Measurements from ENCODE around the gene TMEM273. TPM values are rescaled to one million over a fixed set of nuclear protein-coding genes. Genes with fewer than 3 reads are reported as not detected.

Gene TMEM273
- polyA plus RNA-seq, 1 of the 3 experiments (the other 2 are of a cell fraction), result not detected

- no peak overlapping the region for H3K4me3 ChIP-seq (ENCODE audit: low read depth in 2 of 2, low read length in 1 of 2)
- POLR2A ChIA-PET, result no interaction called here
- CTCF ChIA-PET, result interaction anchor here (0.7 kb wide), 1 partner anchor 181 kb away, joined by 3 read pairs; no protein-coding TSS in a partner anchor
Observed at GRCh38 chr10:49231086-49231820, 43.1 kb upstream of the TMEM273 start.

GRCh38 chr10:49230004-49230403, 41.8 kb upstream of the TMEM273 start:
- no peak overlapping the region for H3K4me2 ChIP-seq
- H3K36me3 ChIP-seq (replicated peaks in 1 of 2; ENCODE audit: control insufficient read depth in 1 of 2, insufficient read depth in 2 of 2, low read length in 1 of 2), result no peaks in the 10 kb centered on the region
- H3F3A ChIP-seq (replicated peaks; ENCODE audit: insufficient read depth), result no peaks in the 10 kb centered on the region
- ChIA-PET POLR2A (no interaction called here), CTCF (no interaction called here)
- H2AFZ ChIP-seq (ENCODE audit: low read depth), result no peak overlapping the region
- no peak overlapping the region for H3K4me3 ChIP-seq (ENCODE audit: low read depth in 2 of 2, low read length in 1 of 2)
- no peaks in the 10 kb centered on the region for H3K9me2 ChIP-seq
- no peak overlapping the region for H3K27ac ChIP-seq (ENCODE audit: low read depth in 2 of 2, low read length in 1 of 2)
- 31% methylated on average over 7 of the region's 7 CpGs for WGBS (ENCODE audit: low lambda C conversion rate)
- H3K9ac ChIP-seq, result no peak overlapping the region
- H3K27me3 ChIP-seq (ENCODE audit: insufficient read depth), result no peaks in the 10 kb centered on the region
- H3K79me2 ChIP-seq (ENCODE audit: insufficient read depth), result no peaks in the 10 kb centered on the region
- H4K20me1 ChIP-seq (ENCODE audit: insufficient read depth), result no peaks in the 10 kb centered on the region
- no peaks in the 10 kb centered on the region for H3K4me1 ChIP-seq (ENCODE audit: control insufficient read depth in 1 of 2, insufficient read depth in 2 of 2, low read depth in 1 of 2, low read length in 1 of 2)
- DNase-seq, result no peak
- no peaks in the 10 kb centered on the region for H3K9me3 ChIP-seq
- no peak for TF ChIP-seq JUND (IDR thresholded peaks at IDR 0.05)
- TF ChIP-seq, protein P1, sequence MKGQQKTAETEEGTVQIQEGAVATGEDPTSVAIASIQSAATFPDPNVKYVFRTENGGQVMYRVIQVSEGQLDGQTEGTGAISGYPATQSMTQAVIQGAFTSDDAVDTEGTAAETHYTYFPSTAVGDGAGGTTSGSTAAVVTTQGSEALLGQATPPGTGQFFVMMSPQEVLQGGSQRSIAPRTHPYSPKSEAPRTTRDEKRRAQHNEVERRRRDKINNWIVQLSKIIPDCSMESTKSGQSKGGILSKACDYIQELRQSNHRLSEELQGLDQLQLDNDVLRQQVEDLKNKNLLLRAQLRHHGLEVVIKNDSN (IDR thresholded peaks at IDR 0.05; ENCODE audit: borderline replicate concordance, low read depth), result no peak
- no peak for TF ChIP-seq TCF12 (IDR thresholded peaks at IDR 0.05)
- TF ChIP-seq MXI1 (IDR thresholded peaks at IDR 0.05; ENCODE audit: low read depth, low read length), result no peak
- TF ChIP-seq PBX3 (IDR thresholded peaks at IDR 0.05), result no peak
- no peak for TF ChIP-seq FOSL2 (IDR thresholded peaks at IDR 0.05; ENCODE audit: borderline replicate concordance, low read depth)
- no peak for TF ChIP-seq TAF1 (IDR thresholded peaks at IDR 0.05; ENCODE audit: borderline replicate concordance, low read depth, low read length)
- TF ChIP-seq NFIC (IDR thresholded peaks at IDR 0.05; ENCODE audit: borderline replicate concordance), result no peak
- TF ChIP-seq EZH2phosphoT487 (IDR thresholded peaks at IDR 0.05; ENCODE audit: borderline replicate concordance, low read depth), result no peak
- TF ChIP-seq SIN3A (IDR thresholded peaks at IDR 0.05; ENCODE audit: borderline replicate concordance, low read depth, low read length), result no peak
- TF ChIP-seq, protein P2, sequence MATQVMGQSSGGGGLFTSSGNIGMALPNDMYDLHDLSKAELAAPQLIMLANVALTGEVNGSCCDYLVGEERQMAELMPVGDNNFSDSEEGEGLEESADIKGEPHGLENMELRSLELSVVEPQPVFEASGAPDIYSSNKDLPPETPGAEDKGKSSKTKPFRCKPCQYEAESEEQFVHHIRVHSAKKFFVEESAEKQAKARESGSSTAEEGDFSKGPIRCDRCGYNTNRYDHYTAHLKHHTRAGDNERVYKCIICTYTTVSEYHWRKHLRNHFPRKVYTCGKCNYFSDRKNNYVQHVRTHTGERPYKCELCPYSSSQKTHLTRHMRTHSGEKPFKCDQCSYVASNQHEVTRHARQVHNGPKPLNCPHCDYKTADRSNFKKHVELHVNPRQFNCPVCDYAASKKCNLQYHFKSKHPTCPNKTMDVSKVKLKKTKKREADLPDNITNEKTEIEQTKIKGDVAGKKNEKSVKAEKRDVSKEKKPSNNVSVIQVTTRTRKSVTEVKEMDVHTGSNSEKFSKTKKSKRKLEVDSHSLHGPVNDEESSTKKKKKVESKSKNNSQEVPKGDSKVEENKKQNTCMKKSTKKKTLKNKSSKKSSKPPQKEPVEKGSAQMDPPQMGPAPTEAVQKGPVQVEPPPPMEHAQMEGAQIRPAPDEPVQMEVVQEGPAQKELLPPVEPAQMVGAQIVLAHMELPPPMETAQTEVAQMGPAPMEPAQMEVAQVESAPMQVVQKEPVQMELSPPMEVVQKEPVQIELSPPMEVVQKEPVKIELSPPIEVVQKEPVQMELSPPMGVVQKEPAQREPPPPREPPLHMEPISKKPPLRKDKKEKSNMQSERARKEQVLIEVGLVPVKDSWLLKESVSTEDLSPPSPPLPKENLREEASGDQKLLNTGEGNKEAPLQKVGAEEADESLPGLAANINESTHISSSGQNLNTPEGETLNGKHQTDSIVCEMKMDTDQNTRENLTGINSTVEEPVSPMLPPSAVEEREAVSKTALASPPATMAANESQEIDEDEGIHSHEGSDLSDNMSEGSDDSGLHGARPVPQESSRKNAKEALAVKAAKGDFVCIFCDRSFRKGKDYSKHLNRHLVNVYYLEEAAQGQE (IDR thresholded peaks at IDR 0.05; ENCODE audit: low read depth, low read length), result no peak
- no peak for TF ChIP-seq POLR2AphosphoS5 (IDR thresholded peaks at IDR 0.05; ENCODE audit: low read depth, low read length)
- no peak for TF ChIP-seq NRF1 (IDR thresholded peaks at IDR 0.05; ENCODE audit: low read depth, low read length)
- TF ChIP-seq, protein P3, sequence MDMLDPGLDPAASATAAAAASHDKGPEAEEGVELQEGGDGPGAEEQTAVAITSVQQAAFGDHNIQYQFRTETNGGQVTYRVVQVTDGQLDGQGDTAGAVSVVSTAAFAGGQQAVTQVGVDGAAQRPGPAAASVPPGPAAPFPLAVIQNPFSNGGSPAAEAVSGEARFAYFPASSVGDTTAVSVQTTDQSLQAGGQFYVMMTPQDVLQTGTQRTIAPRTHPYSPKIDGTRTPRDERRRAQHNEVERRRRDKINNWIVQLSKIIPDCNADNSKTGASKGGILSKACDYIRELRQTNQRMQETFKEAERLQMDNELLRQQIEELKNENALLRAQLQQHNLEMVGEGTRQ (IDR thresholded peaks at IDR 0.05; ENCODE audit: borderline replicate concordance, low read depth, low read length), result no peak

More at GRCh38 chr10:49231086-49231820, 43.1 kb upstream of the TMEM273 start:
- 17% methylated on average over 5 of the region's 5 CpGs for WGBS (ENCODE audit: low lambda C conversion rate)
- Histone ChIP-seq H3K79me2 (ENCODE audit: insufficient read depth) (no peaks in the 10 kb centered on the region), H3K9ac (no peak overlapping the region), H3K27ac (ENCODE audit: low read depth in 2 of 2, low read length in 1 of 2) (no peak overlapping the region), H3K4me1 (ENCODE audit: control insufficient read depth in 1 of 2, insufficient read depth in 2 of 2, low read depth in 1 of 2, low read length in 1 of 2) (no peaks in the 10 kb centered on the region), H3K4me2 (no peak overlapping the region), H3K9me2 (no peaks in the 10 kb centered on the region), H3K9me3 (no peaks in the 10 kb centered on the region), H2AFZ (ENCODE audit: low read depth) (no peak overlapping the region), H3K27me3 (ENCODE audit: insufficient read depth) (no peaks in the 10 kb centered on the region), H3F3A (replicated peaks; ENCODE audit: insufficient read depth) (no peaks in the 10 kb centered on the region), H4K20me1 (ENCODE audit: insufficient read depth) (no peaks in the 10 kb centered on the region), H3K36me3 (replicated peaks in 1 of 2; ENCODE audit: control insufficient read depth in 1 of 2, insufficient read depth in 2 of 2, low read length in 1 of 2) (no peaks in the 10 kb centered on the region)
- TF ChIP-seq RAD21 (IDR thresholded peaks at IDR 0.05; ENCODE audit: low read length) (no peak), POLR2AphosphoS5 (IDR thresholded peaks at IDR 0.05; ENCODE audit: low read depth, low read length) (no peak)
- TF ChIP-seq, protein P4, sequence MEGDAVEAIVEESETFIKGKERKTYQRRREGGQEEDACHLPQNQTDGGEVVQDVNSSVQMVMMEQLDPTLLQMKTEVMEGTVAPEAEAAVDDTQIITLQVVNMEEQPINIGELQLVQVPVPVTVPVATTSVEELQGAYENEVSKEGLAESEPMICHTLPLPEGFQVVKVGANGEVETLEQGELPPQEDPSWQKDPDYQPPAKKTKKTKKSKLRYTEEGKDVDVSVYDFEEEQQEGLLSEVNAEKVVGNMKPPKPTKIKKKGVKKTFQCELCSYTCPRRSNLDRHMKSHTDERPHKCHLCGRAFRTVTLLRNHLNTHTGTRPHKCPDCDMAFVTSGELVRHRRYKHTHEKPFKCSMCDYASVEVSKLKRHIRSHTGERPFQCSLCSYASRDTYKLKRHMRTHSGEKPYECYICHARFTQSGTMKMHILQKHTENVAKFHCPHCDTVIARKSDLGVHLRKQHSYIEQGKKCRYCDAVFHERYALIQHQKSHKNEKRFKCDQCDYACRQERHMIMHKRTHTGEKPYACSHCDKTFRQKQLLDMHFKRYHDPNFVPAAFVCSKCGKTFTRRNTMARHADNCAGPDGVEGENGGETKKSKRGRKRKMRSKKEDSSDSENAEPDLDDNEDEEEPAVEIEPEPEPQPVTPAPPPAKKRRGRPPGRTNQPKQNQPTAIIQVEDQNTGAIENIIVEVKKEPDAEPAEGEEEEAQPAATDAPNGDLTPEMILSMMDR (IDR thresholded peaks at IDR 0.05), result no peak
- no peak for DNase-seq

All from SK-N-SH (cell line).